PC-3 (cell line): ENCODE data around the gene CCDC181.

Experiments
- CTCF ChIP-seq: fragments of 300-600 bp; sonication (generic); conservative IDR thresholded peaks from 2 replicates; pipeline ENCODE4 v1.5.1; 2017; ENCODE audit warnings: antibody characterized with exemption, low read depth, mild to moderate bottlenecking, low read length
- EZH2 ChIP-seq: fragments of 300-600 bp; sonication (generic); IDR thresholded peaks from one replicate; pipeline ENCODE4 v1.6.1; 2017; ENCODE audit warnings: antibody characterized with exemption, mild to moderate bottlenecking, low read length; ENCODE audit not compliant: unreplicated experiment
- EZH2phosphoT487 ChIP-seq: fragments of 300-600 bp; sonication (generic); IDR thresholded peaks from 2 replicates; pipeline ENCODE4 v1.6.1; 2018; ENCODE audit warnings: mild to moderate bottlenecking, antibody characterized with exemption, low read length, borderline replicate concordance

GRCh38 chr1:169387399-169387798 is 39.9 kb downstream of the CCDC181 start:
- TF ChIP-seq CTCF = no peak
- TF ChIP-seq EZH2 = no peak
- TF ChIP-seq EZH2phosphoT487 = no peak
